ENCODE data around the gene PRPF4. TPM values are rescaled to one million over a fixed set of nuclear protein-coding genes. Genes with fewer than 3 reads are reported as not detected.
A peak's percentile ranks its signal among the peaks of the same experiment; 100 is the strongest.

PRPF4 gene
- total and polyA plus RNA-seq, 9 of the 15 experiments (the other 6 are each of a cell fraction or from before 2014, with no cell fraction given): 25.8 to 66.0 (median 39.8) TPM

- no peak for TF ChIP-seq SRF (CRISPR knock-in tag; IDR thresholded peaks at IDR 0.05)
- TF ChIP-seq SOX6 (IDR thresholded peaks at IDR 0.05): peak; percentile 59; the same call in 1 of the 2 replicates
- no peak for TF ChIP-seq NKRF (IDR thresholded peaks at IDR 0.05; ENCODE audit: borderline replicate concordance)
- peak; percentile 84 for TF ChIP-seq L3MBTL2 (IDR thresholded peaks at IDR 0.05)
- TF ChIP-seq POLR3A (IDR thresholded peaks at IDR 0.05; ENCODE audit: borderline replicate concordance, extremely low read depth, insufficient read depth, insufficient read length): no peak
- TF ChIP-seq TOE1 (IDR thresholded peaks at IDR 0.05; ENCODE audit: borderline replicate concordance): peak; percentile 75; the same call in 1 of the 2 replicates
- no peak for TF ChIP-seq TOE1 (CRISPR knock-in tag; IDR thresholded peaks at IDR 0.05; ENCODE audit: borderline replicate concordance, low read depth)
- TF ChIP-seq CBFB (CRISPR knock-in tag; IDR thresholded peaks at IDR 0.05): no peak
- TF ChIP-seq SMARCA4 (IDR thresholded peaks at IDR 0.05): no peak
- no peak for TF ChIP-seq MXD1 (CRISPR knock-in tag; IDR thresholded peaks at IDR 0.05; ENCODE audit: borderline replicate concordance, poor library complexity, severe bottlenecking)
- peak; percentile 90 for TF ChIP-seq ZBTB33 (CRISPR knock-in tag; IDR thresholded peaks at IDR 0.05)
- TF ChIP-seq CGGBP1 (CRISPR knock-in tag; IDR thresholded peaks at IDR 0.05): no peak
- no peak for TF ChIP-seq POLR2B (IDR thresholded peaks at IDR 0.05; ENCODE audit: low read depth, partially characterized antibody)
- TF ChIP-seq ZNF407 (IDR thresholded peaks at IDR 0.05; ENCODE audit: low read depth): no peak
- 0 out of 2 replicates have a peak, but pooled peaks have one; percentile 16 for TF ChIP-seq RAD51 (IDR thresholded peaks at IDR 0.05; ENCODE audit: borderline replicate concordance, low read depth)
These were observed 47.3 kb upstream of the PRPF4 start (continued) for GRCh38 chr9:113228130-113228665.

Data from K562 (cell line).